Measurements from ENCODE around the gene LPAR2.

- TF ChIP-seq FOXM1 (IDR thresholded peaks at IDR 0.05; ENCODE audit: borderline replicate concordance) (no peak), SP1 (IDR thresholded peaks at IDR 0.05) (no peak), SUZ12 (IDR thresholded peaks at IDR 0.05) (no peak), BHLHE40 (IDR thresholded peaks at IDR 0.05; ENCODE audit: borderline replicate concordance) (no peak), ELF4 (IDR thresholded peaks at IDR 0.05) (no peak)
Observed at GRCh38 chr19:19587771-19588170, 40.2 kb downstream of the LPAR2 start.

Data from HEK293T (cell line).